ENCODE measurements around the gene BRPF3. TPM values are rescaled to one million over a fixed set of nuclear protein-coding genes. Genes with fewer than 3 reads are reported as not detected.

BRPF3 gene
- total RNA-seq: 10 to 100 TPM; 14.9 to 35.5 (median 28.2) TPM

DNA sequence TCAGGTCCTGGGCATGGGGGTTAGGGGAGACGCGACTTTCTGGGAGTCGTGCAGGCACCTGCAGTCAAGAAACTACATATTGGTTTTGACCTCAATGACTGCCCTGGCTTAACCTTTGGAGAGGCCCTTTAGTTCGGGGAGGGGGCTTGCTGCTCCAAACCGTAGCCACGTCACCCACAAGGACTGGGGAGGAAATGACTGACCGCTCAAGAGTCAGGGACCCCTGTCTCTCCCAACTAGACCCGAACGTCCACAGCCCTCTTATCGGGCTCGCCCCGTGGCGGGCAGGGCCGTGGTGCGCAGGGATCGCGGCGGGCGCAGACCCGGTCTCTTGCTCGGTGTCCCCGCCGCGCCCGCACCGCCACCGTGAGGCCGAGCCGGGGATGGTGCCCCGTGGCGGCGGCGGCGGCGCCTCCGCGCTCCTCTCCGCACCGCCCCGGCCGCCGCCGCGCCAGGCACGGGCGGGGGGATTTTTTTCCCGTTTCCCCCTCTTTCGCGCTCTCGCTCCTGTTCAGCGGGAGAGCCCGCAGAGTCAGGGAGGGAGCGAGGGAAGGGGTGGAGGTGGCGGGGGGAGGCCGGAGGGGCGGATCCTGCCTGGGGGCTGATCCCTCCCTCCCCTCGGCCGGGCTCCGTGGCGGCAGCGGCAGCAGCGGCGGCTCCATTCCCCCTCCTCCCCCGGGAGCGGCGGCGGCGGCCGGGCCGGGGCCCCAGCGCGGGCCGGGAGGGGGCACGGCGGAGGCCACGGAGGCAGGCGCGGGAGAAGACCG is at the start of gene BRPF3:
TSS of gene BRPF3 (plus strand) at position 632 of the 767 bp plus-strand sequence. CDS start 3,579 bp downstream, outside the sequence.
- in situ Hi-C loops (cut with MboI; ENCODE audit: low sequenced_read_pairs in 4 of 4) (loop anchor here in 3 of 4 donors (10.0 kb wide), 3 partner anchors 71 to 171 kb away; partner anchors contain the start of genes MAPK14 (in 2 of the 3) and SLC26A8 (in 2 of the 3)), intact Hi-C loops (cut with DNase I; ENCODE audit: low total_unique reads) (loop anchor here (1.0 kb wide), 1 partner anchor 73 kb away; no protein-coding TSS in a partner anchor)
- Histone ChIP-seq H3K9me3 (no peaks in the 10 kb centered on the region), H3K4me1 (peaks cover 5 to 18% of the 10 kb centered on the region in 2 donors), H3K27me3 (no peaks in the 10 kb centered on the region), H3K27ac (peak within 1 kb of the TSS; percentile 89 to 98 (median 95)), H3K36me3 (peaks cover 0 to 10% of the 10 kb centered on the region in 2 donors), H3K4me3 (peak within 1 kb of the TSS; percentile 68 to 81 (median 73))
- DNase-seq (peak; percentile 58 to 70), ATAC-seq (peak; percentile 80 to 84)
- TF ChIP-seq POLR2A (IDR thresholded peaks at IDR 0.05): no peak
- TF ChIP-seq, protein P1, sequence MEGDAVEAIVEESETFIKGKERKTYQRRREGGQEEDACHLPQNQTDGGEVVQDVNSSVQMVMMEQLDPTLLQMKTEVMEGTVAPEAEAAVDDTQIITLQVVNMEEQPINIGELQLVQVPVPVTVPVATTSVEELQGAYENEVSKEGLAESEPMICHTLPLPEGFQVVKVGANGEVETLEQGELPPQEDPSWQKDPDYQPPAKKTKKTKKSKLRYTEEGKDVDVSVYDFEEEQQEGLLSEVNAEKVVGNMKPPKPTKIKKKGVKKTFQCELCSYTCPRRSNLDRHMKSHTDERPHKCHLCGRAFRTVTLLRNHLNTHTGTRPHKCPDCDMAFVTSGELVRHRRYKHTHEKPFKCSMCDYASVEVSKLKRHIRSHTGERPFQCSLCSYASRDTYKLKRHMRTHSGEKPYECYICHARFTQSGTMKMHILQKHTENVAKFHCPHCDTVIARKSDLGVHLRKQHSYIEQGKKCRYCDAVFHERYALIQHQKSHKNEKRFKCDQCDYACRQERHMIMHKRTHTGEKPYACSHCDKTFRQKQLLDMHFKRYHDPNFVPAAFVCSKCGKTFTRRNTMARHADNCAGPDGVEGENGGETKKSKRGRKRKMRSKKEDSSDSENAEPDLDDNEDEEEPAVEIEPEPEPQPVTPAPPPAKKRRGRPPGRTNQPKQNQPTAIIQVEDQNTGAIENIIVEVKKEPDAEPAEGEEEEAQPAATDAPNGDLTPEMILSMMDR (IDR thresholded peaks at IDR 0.05 in 4 of 5, conservative IDR thresholded peaks at IDR 0.05 in 1 of 5): peak; percentile 48 to 90 (median 83)

DNA sequence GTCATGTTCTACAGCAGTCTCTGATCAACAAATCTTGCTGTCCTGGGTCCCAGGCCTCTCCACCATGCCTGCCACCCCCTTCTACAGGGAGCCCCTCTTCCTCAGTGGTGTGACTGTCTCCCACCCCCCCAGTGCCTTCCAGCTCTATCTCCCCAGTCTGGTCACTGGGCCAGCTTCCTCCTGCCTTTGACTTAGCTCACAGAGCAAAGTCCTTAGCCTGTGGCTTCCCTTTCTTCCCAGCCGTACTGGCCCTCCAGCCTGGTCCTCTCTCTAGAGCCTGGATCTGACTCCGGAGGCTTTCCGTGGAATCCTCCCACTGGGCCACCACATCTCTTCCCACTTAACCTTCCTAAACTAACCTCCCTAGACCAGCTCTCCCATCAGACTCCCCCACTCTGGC is 49.2 kb upstream of the BRPF3 start:
- in situ Hi-C loops (cut with MboI; ENCODE audit: low sequenced_read_pairs in 4 of 4) (no loop called here), intact Hi-C loops (cut with DNase I; ENCODE audit: low total_unique reads) (no loop called here)
- H3K4me1 ChIP-seq: peaks cover 6 to 12% of the 10 kb centered on the region in 2 donors
- H3K9me3 ChIP-seq: no peaks in the 10 kb centered on the region
- no peaks in the 10 kb centered on the region for H3K36me3 ChIP-seq
- ATAC-seq: no peak
- no peaks in the 10 kb centered on the region for H3K27me3 ChIP-seq
- no peak overlapping the region for H3K4me3 ChIP-seq
- no peak for DNase-seq
- no peak for TF ChIP-seq POLR2A (IDR thresholded peaks at IDR 0.05)
- TF ChIP-seq, protein P1 (IDR thresholded peaks at IDR 0.05 in 4 of 5, conservative IDR thresholded peaks at IDR 0.05 in 1 of 5): no peak
- no peak overlapping the region for H3K27ac ChIP-seq

DNA sequence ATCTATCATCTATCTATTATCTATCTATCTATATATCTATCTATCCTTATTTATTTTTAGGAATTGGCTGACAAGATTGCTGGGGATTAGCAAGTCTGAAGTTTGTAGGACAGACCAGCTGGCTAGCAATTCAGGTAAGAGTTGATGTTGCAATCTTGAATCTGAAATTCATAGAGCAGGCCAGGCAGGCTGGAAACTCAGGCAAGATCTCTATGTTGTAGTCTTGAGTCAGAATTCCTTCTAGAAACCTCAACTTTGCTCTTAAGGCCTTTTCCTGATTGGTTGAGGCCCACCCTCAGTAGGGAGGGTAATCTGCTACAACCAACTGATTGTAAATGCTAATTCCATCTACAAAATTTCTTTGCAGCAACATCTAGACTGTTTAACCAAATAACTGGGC is 47.1 kb upstream of the BRPF3 start:
- H3K4me3 ChIP-seq: no peak overlapping the region
- in situ Hi-C loops (cut with MboI; ENCODE audit: low sequenced_read_pairs in 4 of 4): no loop called here
- H3K4me1 ChIP-seq: peaks cover 6 to 12% of the 10 kb centered on the region in 2 donors
- no peak for DNase-seq
- H3K9me3 ChIP-seq: no peaks in the 10 kb centered on the region
- no peaks in the 10 kb centered on the region for H3K36me3 ChIP-seq
- H3K27ac ChIP-seq: peak overlapping the region in 1 of 4 donors; percentile 27
- intact Hi-C loops (cut with DNase I; ENCODE audit: low total_unique reads): no loop called here
- TF ChIP-seq, protein P1 (IDR thresholded peaks at IDR 0.05 in 4 of 5, conservative IDR thresholded peaks at IDR 0.05 in 1 of 5): no peak
- no peak for TF ChIP-seq POLR2A (IDR thresholded peaks at IDR 0.05)
- H3K27me3 ChIP-seq: no peaks in the 10 kb centered on the region
- ATAC-seq: peak in 1 of 2 donors; percentile 66

DNA sequence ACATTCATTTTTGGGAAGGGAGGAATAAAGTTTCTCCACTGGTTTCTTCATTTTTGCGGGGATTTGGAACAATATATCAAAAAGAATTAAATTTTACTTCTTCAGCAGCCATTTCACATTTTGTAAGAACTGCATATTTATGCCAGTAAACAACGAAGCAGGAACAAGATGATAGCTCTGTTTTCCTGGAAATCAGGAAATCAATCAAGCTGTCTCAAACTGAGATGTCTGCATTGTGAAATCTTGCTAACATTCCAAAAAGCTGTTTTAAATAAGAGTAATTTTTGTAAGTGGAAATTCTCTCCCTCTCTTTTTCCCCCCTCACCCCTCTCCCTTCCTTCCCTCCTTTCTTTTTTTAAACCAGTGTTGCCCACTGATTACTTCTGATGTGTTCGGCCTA is 46.3 kb upstream of the BRPF3 start:
- in situ Hi-C loops (cut with MboI; ENCODE audit: low sequenced_read_pairs in 4 of 4) (no loop called here), intact Hi-C loops (cut with DNase I; ENCODE audit: low total_unique reads) (no loop called here)
- ATAC-seq (peak in 1 of 2 donors; percentile 33), DNase-seq (no peak)
- Histone ChIP-seq H3K27ac (peak overlapping the region in 2 of 4 donors; percentile 13 to 27), H3K27me3 (no peaks in the 10 kb centered on the region), H3K9me3 (no peaks in the 10 kb centered on the region), H3K4me3 (no peak overlapping the region), H3K4me1 (peaks cover 6 to 12% of the 10 kb centered on the region in 2 donors), H3K36me3 (no peaks in the 10 kb centered on the region)
- TF ChIP-seq, protein P1 (IDR thresholded peaks at IDR 0.05 in 4 of 5, conservative IDR thresholded peaks at IDR 0.05 in 1 of 5): no peak
- TF ChIP-seq POLR2A (IDR thresholded peaks at IDR 0.05): no peak

All from gastrocnemius medialis (tissue), 4 donors.